HG02763 (cell line): ENCODE measurements around the gene TMEM116.
A peak's percentile ranks its signal among the peaks of the same experiment; 100 is the strongest.
"Not testable (repeated sequence)": the region's sequence is repeated elsewhere in the genome, so short reads cannot be mapped to it uniquely, and the experiment has no call there.

Experiments
- ATAC-seq: cut with Tn5 transposase; IDR thresholded peaks from one replicate; pipeline ENCODE4 v1.9.1; 2021; ENCODE audit warnings: mild to moderate bottlenecking, moderate library complexity; ENCODE audit not compliant: unreplicated experiment

TMEM116 gene

DNA sequence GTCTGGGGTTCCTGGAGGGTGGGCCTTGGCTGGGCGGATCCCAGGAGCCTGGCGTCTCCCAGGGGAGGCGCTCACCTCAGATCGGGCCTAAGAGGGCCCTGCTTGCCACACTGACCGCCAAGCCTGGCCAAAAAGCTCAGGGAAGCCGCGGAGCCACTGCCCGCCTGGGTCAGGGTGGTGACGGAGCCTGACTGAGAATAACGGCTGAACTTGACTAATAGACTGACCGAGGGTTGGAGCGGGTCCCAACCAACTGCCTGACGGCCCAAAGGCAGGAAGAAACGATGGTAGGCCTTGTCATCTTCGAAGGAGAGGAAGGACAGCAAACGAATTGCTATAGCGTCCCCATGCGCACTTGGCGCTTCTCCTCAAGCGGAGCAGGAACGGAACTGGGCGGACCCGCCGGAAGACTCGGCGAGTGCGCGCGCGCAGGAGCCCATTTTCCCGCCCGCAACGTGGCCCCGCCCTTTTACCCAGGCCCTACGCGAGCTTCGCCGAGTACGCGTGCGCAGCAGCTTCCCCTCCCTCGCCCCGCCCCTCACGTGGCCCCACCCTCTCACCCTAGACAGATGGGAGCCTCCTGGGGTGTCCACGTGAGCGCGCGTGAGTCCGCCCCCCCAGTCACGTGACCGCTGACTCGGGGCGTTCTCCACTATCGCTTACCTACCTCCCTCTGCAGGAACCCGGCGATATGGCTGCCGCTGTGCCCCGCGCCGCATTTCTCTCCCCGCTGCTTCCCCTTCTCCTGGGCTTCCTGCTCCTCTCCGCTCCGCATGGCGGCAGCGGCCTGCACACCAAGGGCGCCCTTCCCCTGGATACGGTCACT, at the start of gene TMEM116, which contains the start of gene ERP29:
TMEM116 (minus strand) TSS at position 391 of the 826 bp plus-strand sequence. CDS start 7,895 bp downstream, outside the sequence.
ERP29 (plus strand) TSS at position 652 of the 826 bp plus-strand sequence; CDS start at position 692, 40 bp downstream.
- ATAC-seq: peak; percentile 74

- no peak for ATAC-seq
Measured at GRCh38 chr12:112061137-112061536, 48.2 kb upstream of the TMEM116 start.

DNA sequence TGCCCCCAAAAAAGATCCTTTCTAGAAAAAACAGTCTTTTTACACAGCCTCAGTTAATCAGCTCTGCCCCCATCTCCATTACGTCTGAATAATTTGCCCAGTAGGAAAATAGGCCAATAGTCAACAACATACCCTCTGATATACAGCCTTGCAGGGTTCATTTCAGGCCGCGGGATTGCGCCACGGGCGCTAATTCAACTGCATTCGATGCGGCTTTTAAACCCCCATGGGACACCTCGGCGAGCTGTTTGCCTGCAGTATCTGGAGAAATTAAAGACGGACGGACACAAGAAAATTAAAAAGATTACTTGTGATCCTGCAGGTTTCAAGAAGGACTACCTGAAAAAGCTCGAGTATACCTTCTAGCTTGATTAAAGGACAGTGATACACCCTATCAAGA, 36.4 kb upstream of the TMEM116 start:
- no peak for ATAC-seq

GRCh38 chr12:112046003-112046402, 33.0 kb upstream of the TMEM116 start:
- no peak for ATAC-seq

DNA sequence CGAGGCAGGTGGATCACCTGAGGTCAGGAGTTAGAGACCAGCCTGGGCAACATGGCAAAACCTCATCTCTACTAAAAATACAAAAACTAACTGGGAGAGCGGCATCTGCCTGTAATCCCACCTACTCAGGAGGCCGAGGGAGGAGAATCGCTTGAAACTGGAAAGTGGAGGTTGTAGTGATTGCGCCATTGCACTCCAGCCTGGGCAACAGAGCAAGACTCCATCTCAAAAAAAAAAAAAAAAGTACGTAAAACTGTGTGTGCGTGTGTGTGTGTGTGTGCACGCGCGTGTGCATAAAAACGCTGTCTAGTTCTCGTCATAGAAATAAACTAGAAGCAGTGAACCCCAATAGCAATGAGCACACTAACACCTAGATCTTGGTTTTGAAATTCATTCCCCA, 23.6 kb upstream of the TMEM116 start:
- ATAC-seq: not testable (repeated sequence)

DNA sequence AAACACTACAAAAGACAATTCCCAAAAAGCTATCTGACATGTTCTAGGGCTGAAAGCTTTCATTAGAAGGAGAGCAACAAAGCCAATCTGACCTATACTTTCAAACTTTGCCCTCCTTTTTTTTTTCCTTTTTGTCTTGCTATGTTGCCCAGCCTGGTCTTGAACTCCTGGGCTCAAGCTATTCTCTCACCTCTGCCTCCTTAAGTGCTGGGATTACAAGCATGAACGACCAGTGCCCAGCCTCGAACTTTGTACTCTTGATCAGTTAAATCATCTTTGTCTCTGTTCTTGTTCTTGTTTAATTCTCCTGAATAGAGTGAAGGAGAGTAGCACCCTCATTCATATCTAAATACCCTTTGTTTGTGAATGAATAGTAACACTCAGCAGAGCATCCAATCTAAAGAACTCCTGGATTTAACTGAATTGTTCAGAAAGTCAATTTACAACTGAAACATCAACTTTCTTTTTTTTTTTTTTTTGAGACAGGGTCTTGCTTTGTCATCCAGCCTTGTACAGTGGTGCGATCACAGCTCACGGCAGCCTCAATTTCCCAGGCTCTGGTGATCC, 22.3 kb upstream of the TMEM116 start:
- no peak for ATAC-seq

DNA sequence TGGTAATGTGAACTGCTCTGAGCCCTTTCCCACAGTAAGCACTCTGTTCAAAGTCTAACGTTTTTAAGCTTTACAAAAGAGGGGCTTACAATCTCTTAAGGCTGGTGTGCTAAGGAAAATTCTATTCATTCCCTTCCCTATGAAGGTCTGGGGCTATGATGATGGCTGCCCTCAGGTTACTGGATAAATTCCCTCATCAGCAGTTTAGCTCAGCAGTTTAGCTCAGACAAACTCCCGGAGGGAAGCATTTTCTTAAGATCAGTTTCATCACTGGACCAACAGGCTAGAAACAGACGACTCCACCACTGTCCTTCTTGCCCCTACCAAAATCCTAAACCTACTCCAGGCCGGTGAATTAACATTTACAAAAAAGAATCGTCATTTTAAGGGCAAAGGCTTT, 19.3 kb upstream of the TMEM116 start:
- no peak for ATAC-seq

DNA sequence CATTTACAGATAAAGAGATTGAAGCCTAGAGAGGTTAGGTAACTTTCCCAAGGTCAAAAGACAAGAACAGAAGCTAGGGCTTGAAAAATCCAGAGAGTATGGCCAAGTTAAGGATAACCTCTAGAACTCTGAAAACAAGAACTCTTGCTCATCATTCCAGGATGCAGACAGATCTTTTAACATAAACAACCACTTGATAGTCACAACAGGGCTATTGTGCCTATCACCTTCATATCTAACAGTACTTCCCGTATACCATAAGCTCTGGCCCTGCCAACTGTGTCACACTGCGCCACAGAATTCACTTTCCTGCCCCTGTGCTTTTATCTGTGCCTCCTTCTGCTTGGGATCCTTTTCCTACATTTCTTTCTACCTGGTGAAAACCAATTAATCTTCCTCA, 18.5 kb upstream of the TMEM116 start:
- no peak for ATAC-seq

DNA sequence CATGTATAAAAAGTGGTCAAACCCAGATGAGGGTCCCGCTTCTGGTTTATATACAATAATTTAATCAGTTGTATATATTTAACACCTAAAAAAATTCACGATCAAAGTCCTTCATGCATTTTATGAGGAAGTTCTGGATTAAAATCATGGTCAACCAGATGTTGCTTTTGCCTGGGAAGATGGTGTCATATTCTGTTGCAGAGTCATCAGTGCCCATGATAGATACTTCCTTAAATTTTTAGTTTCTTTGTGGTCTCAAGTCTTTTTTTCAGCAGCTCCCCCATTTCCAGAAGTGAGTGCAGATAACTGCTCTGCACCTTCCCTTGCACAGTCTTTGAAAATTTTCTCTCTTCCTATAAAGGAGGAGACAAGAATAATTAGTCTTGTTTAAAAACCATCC, 16.3 kb upstream of the TMEM116 start:
- no peak for ATAC-seq

GRCh38 chr12:112025808-112026375, 12.9 kb upstream of the TMEM116 start:
- ATAC-seq: no peak

- ATAC-seq: no peak
Measured at GRCh38 chr12:112023759-112024396, 10.9 kb upstream of the TMEM116 start.

DNA sequence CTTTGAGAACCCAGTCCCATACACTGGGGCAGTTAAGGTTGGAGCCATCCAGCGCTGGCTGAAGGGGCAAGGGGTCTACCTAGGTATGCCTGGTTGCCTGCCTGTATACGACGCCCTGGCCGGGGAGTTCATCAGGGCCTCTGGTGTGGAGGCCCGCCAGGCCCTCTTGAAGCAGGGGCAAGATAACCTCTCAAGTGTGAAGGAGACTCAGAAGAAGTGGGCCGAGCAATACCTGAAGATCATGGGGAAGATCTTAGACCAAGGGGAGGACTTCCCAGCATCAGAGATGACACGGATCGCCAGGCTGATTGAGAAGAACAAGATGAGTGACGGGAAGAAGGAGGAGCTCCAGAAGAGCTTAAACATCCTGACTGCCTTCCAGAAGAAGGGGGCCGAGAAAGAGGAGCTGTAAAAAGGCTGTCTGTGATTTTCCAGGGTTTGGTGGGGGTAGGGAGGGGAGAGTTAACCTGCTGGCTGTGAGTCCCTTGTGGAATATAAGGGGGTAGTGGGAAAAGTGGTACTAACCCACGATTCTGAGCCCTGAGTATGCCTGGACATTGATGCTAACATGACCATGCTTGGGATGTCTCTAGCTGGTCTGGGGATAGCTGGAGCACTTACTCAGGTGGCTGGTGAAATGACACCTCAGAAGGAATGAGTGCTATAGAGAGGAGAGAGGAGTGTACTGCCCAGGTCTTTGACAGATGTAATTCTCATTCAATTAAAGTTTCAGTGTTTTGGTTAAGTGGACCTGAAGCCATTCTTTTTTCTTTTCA, 9.5 kb upstream of the TMEM116 start:
- no peak for ATAC-seq

- no peak for ATAC-seq
Measured at GRCh38 chr12:112020947-112021457, 8.0 kb upstream of the TMEM116 start.

- ATAC-seq: no peak
Measured at GRCh38 chr12:112018571-112019237, 5.7 kb upstream of the TMEM116 start.

- no peak for ATAC-seq
Measured at GRCh38 chr12:112017041-112017440, 4.1 kb upstream of the TMEM116 start.

GRCh38 chr12:112015938-112016337, 3.0 kb upstream of the TMEM116 start:
- ATAC-seq: no peak

GRCh38 chr12:112013601-112014402, 837 bp upstream of the TMEM116 start:
- ATAC-seq: peak; percentile 13

DNA sequence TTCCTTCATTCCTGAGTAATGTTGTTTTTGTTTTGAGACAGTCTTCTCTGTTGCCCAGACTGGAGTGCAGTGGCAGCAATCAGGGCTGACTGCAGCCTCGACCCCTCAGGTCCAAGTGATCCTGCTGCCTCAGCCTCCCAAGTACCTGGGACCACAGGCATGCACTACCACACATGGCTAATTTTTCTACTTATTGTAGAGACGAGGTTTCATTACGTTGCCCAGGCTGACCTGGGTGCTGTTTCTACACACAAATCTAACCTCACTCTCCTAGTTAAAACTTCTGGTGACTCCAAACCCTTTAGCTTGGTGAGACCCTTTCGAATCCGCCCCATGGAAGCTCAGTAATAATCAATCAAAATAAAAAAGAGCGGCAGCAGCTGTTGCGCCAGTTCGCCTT, 1.3 kb downstream of the TMEM116 start:
- ATAC-seq: no peak
